CD4-positive, alpha-beta T cell (primary cell): ENCODE data around the gene ETFB. TPM values are rescaled to one million over a fixed set of nuclear protein-coding genes. Genes with fewer than 3 reads are reported as not detected.

Experiments
- ATAC-seq: fragments of 200-7000 bp; cut with Tn5 transposase; one replicate; pipeline ENCODE4 v1.10.0; 2022; ENCODE audit warnings: mild to moderate bottlenecking; ENCODE audit not compliant: poor library complexity
- CTCF ChIA-PET: fragments of 350-600 bp; sonication (Branson Sonifier 250); formaldehyde crosslinking; loops from one replicate; lab custom pipeline; 2021; ENCODE audit warnings: antibody characterized with exemption, inconsistent platforms; lab: Charles Lee
- POLR2A ChIA-PET: fragments of 350-600 bp; sonication (Branson Sonifier 250); formaldehyde crosslinking; loops from one replicate; lab custom pipeline; 2021; ENCODE audit warnings: antibody characterized with exemption, inconsistent platforms; lab: Charles Lee
- DNase-seq, 14 experiments: peaks; one replicate each; pipeline ENCODE4 v3.0.0-alpha.2; 2013 to 2020; ENCODE audit warnings: mixed read lengths in 2 of 14
- H3K27ac ChIP-seq, 2 donors: one replicate each; pipeline versions ENCODE4 v1.5.1 to v1.7.0; 2013; ENCODE audit warnings: low read length in 2 of 2, low read depth in 1 of 2, mild to moderate bottlenecking in 1 of 2
- H3K27me3 ChIP-seq, 2 experiments: 1 replicate in 1 of 2; 2 replicates in 1 of 2; pipeline versions ENCODE4 v1.6.1 to v1.7.0; 2013; ENCODE audit warnings: low read length in 2 of 2, control low read depth in 1 of 2, mild to moderate bottlenecking in 1 of 2, moderate library complexity in 1 of 2; ENCODE audit not compliant: insufficient read depth in 2 of 2, control insufficient read depth in 1 of 2
- H3K36me3 ChIP-seq: one replicate; pipeline ENCODE4 v1.6.1; 2013; ENCODE audit warnings: low read length, control low read depth; ENCODE audit not compliant: insufficient read depth
- H3K4me1 ChIP-seq: one replicate; pipeline ENCODE4 v1.6.1; 2013; ENCODE audit warnings: low read length, control low read depth; ENCODE audit not compliant: insufficient read depth
- H3K4me3 ChIP-seq: one replicate; pipeline ENCODE4 v1.5.1; 2013; ENCODE audit warnings: mild to moderate bottlenecking, low read length, moderate library complexity
- H3K9me3 ChIP-seq, 2 experiments: 1 replicate in 1 of 2; 2 replicates in 1 of 2; pipeline versions ENCODE4 v1.6.1 to v1.7.0; 2013; ENCODE audit warnings: low read length in 2 of 2, mild to moderate bottlenecking in 2 of 2, control low read depth in 1 of 2, moderate library complexity in 1 of 2; ENCODE audit not compliant: control insufficient read depth in 1 of 2, insufficient read depth in 1 of 2
- H3K27ac Mint-ChIP-seq: one replicate; pipeline ENCODE4 v1.8.0; 2020; ENCODE audit warnings: mixed read lengths
- H3K27me3 Mint-ChIP-seq: one replicate; pipeline ENCODE4 v1.8.0; 2021; ENCODE audit warnings: mixed read lengths
- H3K36me3 Mint-ChIP-seq: one replicate; pipeline ENCODE4 v1.8.0; 2021; ENCODE audit warnings: low read depth, mixed read lengths
- H3K4me1 Mint-ChIP-seq: one replicate; pipeline ENCODE4 v1.8.0; 2021; ENCODE audit warnings: low read depth, mixed read lengths
- H3K4me3 Mint-ChIP-seq: one replicate; pipeline ENCODE4 v1.8.0; 2020; ENCODE audit warnings: mild to moderate bottlenecking, mixed read lengths
- H3K9me3 Mint-ChIP-seq: one replicate; pipeline ENCODE4 v1.8.0; 2020; ENCODE audit warnings: mixed read lengths
- CTCF ChIP-seq: fragments of 200-600 bp; IDR thresholded peaks from one replicate; pipeline ENCODE4 v1.8.0; 2022; ENCODE audit warnings: antibody characterized with exemption, mild to moderate bottlenecking
- intact Hi-C, 2 experiments: fragments of 100-400 bp; cut with DNase I in 1 of 2; cut with micrococcal nuclease in 1 of 2; formaldehyde crosslinking; loops; one replicate each; pipeline versions ENCODE4 v1.15.1 to v1.9.0; 2023 to 2025; cut with DNase I, micrococcal nuclease
- total RNA-seq, 174 experiments: library from RNA in 2 of 174; stranded (reverse) in 2 of 174; gene quantifications; one replicate each; pipeline ENCODE4 v1.2.3 and lab custom pipeline; 2021 to 2026

ETFB gene
- total RNA-seq, 2 experiments from 2014 or later: 29.7 to 30.1 TPM

DNA sequence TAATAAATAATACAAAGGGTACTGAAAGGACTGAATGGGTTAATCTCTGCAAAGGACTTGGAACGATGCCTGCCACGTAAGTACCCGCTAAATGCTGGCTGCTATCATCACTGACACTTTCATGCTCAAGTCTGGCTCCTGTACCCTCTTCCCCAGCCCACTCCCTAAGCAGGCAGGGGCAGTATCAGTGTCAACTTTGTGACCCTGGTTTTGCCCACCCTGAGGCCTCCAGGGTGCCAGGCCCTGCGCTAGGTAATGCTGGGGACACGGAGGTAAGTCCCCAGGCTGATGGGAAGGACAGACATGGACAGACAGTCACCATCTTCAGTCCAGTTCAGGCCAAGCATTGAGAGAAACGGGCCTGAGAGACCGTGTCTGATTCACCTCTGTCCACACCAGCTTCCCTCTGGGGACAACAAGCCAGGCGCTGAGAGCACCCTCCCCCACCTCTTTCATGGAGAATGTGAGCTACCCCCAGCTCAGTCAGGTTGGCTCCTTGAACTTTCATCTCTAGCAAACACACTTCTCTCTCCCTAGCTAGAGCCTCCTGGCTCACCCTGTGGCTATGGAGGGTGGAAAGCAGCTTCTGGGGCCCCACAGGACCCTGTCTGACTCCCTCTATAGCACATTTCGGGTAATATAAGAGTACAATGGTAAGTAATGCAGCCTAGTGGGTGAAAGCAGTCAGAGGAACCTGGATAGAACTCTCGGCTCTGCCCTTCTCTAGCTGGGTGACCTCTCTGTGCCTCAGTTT, 800 bp downstream of the ETFB start:
- intact Hi-C loops: loop anchor here in 1 of 2 experiments (10.0 kb wide), 1 partner anchor 229 kb away; no protein-coding TSS in a partner anchor
- peak overlapping the region; percentile 90 for H3K4me3 ChIP-seq
- Mint-ChIP-seq H3K27me3 (no peaks in the 10 kb centered on the region), H3K4me1 (peaks cover 61% of the 10 kb centered on the region), H3K9me3 (no peaks in the 10 kb centered on the region), H3K27ac (peak overlapping the region; percentile 84), H3K4me3 (peak overlapping the region; percentile 96), H3K36me3 (peaks cover 12% of the 10 kb centered on the region)
- ChIA-PET CTCF (no interaction called here), POLR2A (interaction anchor here (0.8 to 1.6 kb wide), 6 partner anchors 11 to 76 kb away, joined by 3 to 7 read pairs (median 4); partner anchors contain the start of gene VSIG10L)
- H3K9me3 ChIP-seq: no peaks in the 10 kb centered on the region
- H3K4me1 ChIP-seq: peaks cover 65% of the 10 kb centered on the region
- H3K27me3 ChIP-seq: no peaks in the 10 kb centered on the region
- DNase-seq (peak in 2 of 14 experiments; percentile 54 to 58), ATAC-seq (peak; percentile 20)
- H3K27ac ChIP-seq: peak overlapping the region; percentile 69 to 73
- no peak for TF ChIP-seq CTCF
- no peaks in the 10 kb centered on the region for H3K36me3 ChIP-seq

DNA sequence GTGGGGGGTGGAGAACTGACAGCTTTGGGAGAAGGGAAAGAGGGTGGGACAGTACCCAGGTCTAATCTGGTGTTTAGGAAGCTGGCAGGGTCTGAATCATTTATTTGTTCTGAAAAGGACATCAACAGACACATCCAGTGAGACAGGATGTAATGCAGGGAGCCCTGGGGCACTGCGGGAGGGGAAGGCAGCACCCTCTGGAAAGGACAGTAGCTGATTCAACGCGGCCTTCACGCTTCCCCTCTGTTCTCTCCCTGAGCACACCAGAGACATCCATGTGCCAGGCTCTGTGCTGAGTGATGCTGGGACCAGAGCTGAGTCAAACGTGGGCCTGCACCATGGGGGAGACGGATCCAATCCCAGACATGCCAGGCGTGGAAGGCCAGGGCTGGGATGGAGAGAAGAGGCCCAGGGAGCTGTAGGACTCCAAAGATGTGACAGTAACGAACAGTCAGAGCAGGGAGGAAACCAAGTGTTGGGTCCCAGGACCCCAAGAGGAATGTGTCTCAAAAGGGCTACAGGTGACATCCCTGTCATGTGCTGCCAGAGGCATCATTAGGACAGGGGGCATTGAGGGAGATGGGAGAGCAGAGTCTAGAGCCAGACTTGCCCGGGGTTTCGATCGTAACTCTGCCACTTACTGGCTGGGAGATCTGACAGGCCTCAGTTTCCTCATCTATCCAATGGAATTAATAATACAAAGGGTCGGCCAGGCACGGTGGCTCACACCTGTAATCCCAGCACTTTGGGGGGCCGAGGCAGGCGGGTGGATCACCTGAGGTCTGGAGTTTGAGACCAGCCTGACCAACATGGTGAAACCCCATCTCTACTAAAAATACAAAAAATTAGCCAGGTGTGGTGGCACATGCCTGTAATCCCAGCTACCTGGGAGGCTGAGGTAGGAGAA, 1.7 kb downstream of the ETFB start:
- CTCF ChIA-PET: no interaction called here
- peak overlapping the region; percentile 60 for H3K27ac Mint-ChIP-seq
- POLR2A ChIA-PET: interaction anchor here (1.0 to 1.5 kb wide), 2 partner anchors 9 to 12 kb away, joined by 3 to 4 read pairs; no protein-coding TSS in a partner anchor
- H3K9me3 Mint-ChIP-seq: no peaks in the 10 kb centered on the region
- no peak overlapping the region for H3K27ac ChIP-seq
- ATAC-seq (no peak), DNase-seq (no peak)
- H3K4me3 Mint-ChIP-seq: peak overlapping the region; percentile 80
- no peak for TF ChIP-seq CTCF
- no peaks in the 10 kb centered on the region for H3K27me3 Mint-ChIP-seq
- no peak overlapping the region for H3K4me3 ChIP-seq
- H3K36me3 Mint-ChIP-seq: peaks cover 12% of the 10 kb centered on the region
- H3K4me1 Mint-ChIP-seq: peaks cover 57% of the 10 kb centered on the region
- H3K9me3 ChIP-seq: no peaks in the 10 kb centered on the region
- intact Hi-C loops: loop anchor here in 1 of 2 experiments (10.0 kb wide), 1 partner anchor 230 kb away; no protein-coding TSS in a partner anchor
- H3K36me3 ChIP-seq: no peaks in the 10 kb centered on the region
- peaks cover 61% of the 10 kb centered on the region for H3K4me1 ChIP-seq
- H3K27me3 ChIP-seq: no peaks in the 10 kb centered on the region

DNA sequence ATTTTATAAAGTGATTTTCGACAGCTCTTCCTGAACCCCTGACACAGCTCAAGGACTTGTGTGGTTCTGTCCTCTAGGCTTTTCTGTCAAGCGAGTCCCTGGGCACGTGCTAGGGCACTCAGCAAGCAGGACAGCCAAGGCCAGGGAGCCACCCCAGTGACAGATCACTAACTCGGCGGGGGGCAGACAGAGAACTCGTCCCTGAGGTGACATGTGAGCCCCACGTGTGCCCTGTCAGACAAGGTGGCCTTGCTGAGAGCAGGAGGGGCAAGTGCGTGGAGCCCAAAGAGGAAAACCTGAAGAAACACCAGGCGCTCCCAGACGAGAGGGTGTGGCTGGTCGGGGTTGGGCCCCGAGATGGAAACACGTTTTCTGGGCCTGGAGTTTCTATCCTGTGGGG, 4.9 kb downstream of the ETFB start:
- Histone ChIP-seq H3K36me3 (no peaks in the 10 kb centered on the region), H3K4me3 (no peak overlapping the region), H3K4me1 (peaks cover 36% of the 10 kb centered on the region), H3K27ac (no peak overlapping the region), H3K9me3 (no peaks in the 10 kb centered on the region), H3K27me3 (no peaks in the 10 kb centered on the region)
- POLR2A ChIA-PET: no interaction called here
- no peak for TF ChIP-seq CTCF
- Mint-ChIP-seq H3K4me3 (no peak overlapping the region), H3K27me3 (no peaks in the 10 kb centered on the region), H3K27ac (no peak overlapping the region), H3K9me3 (no peaks in the 10 kb centered on the region), H3K36me3 (peaks cover 4% of the 10 kb centered on the region), H3K4me1 (peaks cover 43% of the 10 kb centered on the region)
- ATAC-seq (no peak), DNase-seq (no peak)
- CTCF ChIA-PET: no interaction called here
- intact Hi-C loops: loop anchor here in 1 of 2 experiments (10.0 kb wide), 1 partner anchor 234 kb away; no protein-coding TSS in a partner anchor
